ENCODE results near the gene LASP1NB.

The LASP1NB gene

DNA sequence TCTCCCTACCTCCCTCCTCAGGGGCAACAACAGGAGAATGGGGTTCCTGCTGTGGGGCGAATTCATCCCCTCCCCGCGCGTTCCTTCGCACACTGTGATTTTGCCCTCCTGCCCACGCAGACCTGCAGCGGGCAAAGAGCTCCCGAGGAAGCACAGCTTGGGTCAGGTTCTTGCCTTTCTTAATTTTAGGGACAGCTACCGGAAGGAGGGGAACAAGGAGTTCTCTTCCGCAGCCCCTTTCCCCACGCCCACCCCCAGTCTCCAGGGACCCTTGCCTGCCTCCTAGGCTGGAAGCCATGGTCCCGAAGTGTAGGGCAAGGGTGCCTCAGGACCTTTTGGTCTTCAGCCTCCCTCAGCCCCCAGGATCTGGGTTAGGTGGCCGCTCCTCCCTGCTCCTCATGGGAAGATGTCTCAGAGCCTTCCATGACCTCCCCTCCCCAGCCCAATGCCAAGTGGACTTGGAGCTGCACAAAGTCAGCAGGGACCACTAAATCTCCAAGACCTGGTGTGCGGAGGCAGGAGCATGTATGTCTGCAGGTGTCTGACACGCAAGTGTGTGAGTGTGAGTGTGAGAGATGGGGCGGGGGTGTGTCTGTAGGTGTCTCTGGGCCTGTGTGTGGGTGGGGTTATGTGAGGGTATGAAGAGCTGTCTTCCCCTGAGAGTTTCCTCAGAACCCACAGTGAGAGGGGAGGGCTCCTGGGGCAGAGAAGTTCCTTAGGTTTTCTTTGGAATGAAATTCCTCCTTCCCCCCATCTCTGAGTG is 5.9 kb upstream of the LASP1NB start (continued):
- TF ChIP-seq, protein P1, sequence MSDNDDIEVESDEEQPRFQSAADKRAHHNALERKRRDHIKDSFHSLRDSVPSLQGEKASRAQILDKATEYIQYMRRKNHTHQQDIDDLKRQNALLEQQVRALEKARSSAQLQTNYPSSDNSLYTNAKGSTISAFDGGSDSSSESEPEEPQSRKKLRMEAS (IDR thresholded peaks at IDR 0.05) = no peak

DNA sequence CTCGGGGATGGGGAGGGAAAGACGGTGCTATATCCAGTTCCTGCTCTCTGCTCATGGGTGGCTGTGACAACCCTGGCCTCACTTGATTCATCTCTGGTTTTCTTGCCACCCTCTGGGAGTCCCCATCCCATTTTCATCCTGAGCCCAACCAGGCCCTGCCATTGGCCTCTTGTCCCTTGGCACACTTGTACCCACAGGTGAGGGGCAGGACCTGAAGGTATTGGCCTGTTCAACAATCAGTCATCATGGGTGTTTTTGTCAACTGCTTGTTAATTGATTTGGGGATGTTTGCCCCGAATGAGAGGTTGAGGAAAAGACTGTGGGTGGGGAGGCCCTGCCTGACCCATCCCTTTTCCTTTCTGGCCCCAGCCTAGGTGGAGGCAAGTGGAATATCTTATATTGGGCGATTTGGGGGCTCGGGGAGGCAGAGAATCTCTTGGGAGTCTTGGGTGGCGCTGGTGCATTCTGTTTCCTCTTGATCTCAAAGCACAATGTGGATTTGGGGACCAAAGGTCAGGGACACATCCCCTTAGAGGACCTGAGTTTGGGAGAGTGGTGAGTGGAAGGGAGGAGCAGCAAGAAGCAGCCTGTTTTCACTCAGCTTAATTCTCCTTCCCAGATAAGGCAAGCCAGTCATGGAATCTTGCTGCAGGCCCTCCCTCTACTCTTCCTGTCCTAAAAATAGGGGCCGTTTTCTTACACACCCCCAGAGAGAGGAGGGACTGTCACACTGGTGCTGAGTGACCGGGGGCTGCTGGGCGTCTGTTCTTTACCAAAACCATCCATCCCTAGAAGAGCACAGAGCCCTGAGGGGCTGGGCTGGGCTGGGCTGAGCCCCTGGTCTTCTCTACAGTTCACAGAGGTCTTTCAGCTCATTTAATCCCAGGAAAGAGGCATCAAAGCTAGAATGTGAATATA is 4.8 kb upstream of the LASP1NB start:
- H3K4me1 ChIP-seq (ENCODE audit: control insufficient read depth in 4 of 4, insufficient read depth in 4 of 4, low read length in 3 of 4) = peaks cover 0 to 9% (median 2%) of the 10 kb centered on the region in 4 donors
- 82% methylated on average over 9 of the region's 9 CpGs for WGBS
- DNase-seq (ENCODE audit: low spot score) = no peak

DNA sequence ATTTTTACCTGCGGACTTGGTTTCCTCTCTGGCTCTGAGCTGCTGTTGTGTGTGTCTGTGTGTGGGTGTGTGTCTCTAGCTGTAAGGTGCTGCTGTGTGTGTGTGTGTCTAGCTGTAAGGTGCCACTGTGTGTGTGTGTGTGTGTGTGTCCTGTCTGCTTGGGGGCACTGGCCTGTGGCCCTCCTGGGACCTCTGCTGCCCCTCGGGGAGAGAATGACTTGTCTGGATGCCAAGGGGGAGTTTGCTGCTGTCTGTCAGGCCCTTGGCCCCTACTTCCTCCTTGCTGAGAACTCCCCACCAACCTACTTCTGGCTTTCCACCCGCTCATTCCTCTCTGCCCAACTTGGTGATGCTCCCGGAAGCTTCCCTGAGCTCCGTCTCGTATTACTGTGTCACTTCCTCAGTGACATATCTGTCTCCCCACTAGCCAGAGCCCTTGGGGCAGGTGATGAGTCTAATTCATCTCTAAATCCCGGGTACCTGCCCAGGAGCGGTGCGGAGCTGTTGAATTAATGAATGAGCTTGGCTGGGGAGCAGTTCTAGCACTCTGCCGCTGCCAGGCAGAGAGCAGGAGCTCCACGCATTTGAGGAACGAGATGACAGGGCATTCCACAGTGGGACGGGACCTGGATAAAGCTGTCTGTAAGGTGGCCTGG is 3.5 kb upstream of the LASP1NB start:
- Histone ChIP-seq H3K4me3 (ENCODE audit: low read depth in 1 of 3, low read length in 3 of 3) (no peak overlapping the region), H3K9ac (ENCODE audit: low read depth in 1 of 2, low read length in 2 of 2) (no peak overlapping the region), H3K4me1 (ENCODE audit: control insufficient read depth in 4 of 4, insufficient read depth in 4 of 4, low read length in 3 of 4) (peaks cover 0 to 9% (median 1%) of the 10 kb centered on the region in 4 donors), H3K36me3 (ENCODE audit: control insufficient read depth in 4 of 4, insufficient read depth in 3 of 4, low read depth in 1 of 4, low read length in 3 of 4) (peaks cover 4 to 25% (median 13%) of the 10 kb centered on the region in 4 donors), H3K27me3 (ENCODE audit: control insufficient read depth in 4 of 4, insufficient read depth in 4 of 4, low read length in 3 of 4) (no peaks in the 10 kb centered on the region), H3K9me3 (ENCODE audit: control insufficient read depth in 4 of 4, low read length in 3 of 4) (no peaks in the 10 kb centered on the region), H3K27ac (ENCODE audit: low read depth in 1 of 2, low read length in 2 of 2) (no peak overlapping the region)
- no peak for TF ChIP-seq GABPA (IDR thresholded peaks at IDR 0.05 in 1 of 2, conservative IDR thresholded peaks at IDR 0.05 in 1 of 2)
- no peak for TF ChIP-seq TAF1 (conservative IDR thresholded peaks at IDR 0.05)
- TF ChIP-seq FOXA2 (IDR thresholded peaks at IDR 0.05) = no peak
- no peak for TF ChIP-seq SP1 (IDR thresholded peaks at IDR 0.05)
- TF ChIP-seq, protein P1 (IDR thresholded peaks at IDR 0.05) = no peak
- no peak for TF ChIP-seq HNF4A (conservative IDR thresholded peaks at IDR 0.05)
- no peak for TF ChIP-seq FOXA1 (IDR thresholded peaks at IDR 0.05)
- TF ChIP-seq, protein P2, sequence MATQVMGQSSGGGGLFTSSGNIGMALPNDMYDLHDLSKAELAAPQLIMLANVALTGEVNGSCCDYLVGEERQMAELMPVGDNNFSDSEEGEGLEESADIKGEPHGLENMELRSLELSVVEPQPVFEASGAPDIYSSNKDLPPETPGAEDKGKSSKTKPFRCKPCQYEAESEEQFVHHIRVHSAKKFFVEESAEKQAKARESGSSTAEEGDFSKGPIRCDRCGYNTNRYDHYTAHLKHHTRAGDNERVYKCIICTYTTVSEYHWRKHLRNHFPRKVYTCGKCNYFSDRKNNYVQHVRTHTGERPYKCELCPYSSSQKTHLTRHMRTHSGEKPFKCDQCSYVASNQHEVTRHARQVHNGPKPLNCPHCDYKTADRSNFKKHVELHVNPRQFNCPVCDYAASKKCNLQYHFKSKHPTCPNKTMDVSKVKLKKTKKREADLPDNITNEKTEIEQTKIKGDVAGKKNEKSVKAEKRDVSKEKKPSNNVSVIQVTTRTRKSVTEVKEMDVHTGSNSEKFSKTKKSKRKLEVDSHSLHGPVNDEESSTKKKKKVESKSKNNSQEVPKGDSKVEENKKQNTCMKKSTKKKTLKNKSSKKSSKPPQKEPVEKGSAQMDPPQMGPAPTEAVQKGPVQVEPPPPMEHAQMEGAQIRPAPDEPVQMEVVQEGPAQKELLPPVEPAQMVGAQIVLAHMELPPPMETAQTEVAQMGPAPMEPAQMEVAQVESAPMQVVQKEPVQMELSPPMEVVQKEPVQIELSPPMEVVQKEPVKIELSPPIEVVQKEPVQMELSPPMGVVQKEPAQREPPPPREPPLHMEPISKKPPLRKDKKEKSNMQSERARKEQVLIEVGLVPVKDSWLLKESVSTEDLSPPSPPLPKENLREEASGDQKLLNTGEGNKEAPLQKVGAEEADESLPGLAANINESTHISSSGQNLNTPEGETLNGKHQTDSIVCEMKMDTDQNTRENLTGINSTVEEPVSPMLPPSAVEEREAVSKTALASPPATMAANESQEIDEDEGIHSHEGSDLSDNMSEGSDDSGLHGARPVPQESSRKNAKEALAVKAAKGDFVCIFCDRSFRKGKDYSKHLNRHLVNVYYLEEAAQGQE (IDR thresholded peaks at IDR 0.05) = no peak
- TF ChIP-seq, protein P3, sequence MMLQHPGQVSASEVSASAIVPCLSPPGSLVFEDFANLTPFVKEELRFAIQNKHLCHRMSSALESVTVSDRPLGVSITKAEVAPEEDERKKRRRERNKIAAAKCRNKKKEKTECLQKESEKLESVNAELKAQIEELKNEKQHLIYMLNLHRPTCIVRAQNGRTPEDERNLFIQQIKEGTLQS (IDR thresholded peaks at IDR 0.05) = no peak
- TF ChIP-seq NR2F2 (IDR thresholded peaks at IDR 0.05) = no peak
- TF ChIP-seq HNF4G (IDR thresholded peaks at IDR 0.05) = no peak
- TF ChIP-seq, protein P4, sequence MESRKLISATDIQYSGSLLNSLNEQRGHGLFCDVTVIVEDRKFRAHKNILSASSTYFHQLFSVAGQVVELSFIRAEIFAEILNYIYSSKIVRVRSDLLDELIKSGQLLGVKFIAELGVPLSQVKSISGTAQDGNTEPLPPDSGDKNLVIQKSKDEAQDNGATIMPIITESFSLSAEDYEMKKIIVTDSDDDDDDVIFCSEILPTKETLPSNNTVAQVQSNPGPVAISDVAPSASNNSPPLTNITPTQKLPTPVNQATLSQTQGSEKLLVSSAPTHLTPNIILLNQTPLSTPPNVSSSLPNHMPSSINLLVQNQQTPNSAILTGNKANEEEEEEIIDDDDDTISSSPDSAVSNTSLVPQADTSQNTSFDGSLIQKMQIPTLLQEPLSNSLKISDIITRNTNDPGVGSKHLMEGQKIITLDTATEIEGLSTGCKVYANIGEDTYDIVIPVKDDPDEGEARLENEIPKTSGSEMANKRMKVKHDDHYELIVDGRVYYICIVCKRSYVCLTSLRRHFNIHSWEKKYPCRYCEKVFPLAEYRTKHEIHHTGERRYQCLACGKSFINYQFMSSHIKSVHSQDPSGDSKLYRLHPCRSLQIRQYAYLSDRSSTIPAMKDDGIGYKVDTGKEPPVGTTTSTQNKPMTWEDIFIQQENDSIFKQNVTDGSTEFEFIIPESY (IDR thresholded peaks at IDR 0.05) = no peak
- no peak for TF ChIP-seq YY1 (IDR thresholded peaks at IDR 0.05)
- TF ChIP-seq RAD21 (IDR thresholded peaks at IDR 0.05) = no peak
- no peak for TF ChIP-seq JUND (IDR thresholded peaks at IDR 0.05)
- TF ChIP-seq RXRA (IDR thresholded peaks at IDR 0.05) = no peak
- 79% methylated on average over 13 of the region's 13 CpGs for WGBS
- DNase-seq (ENCODE audit: low spot score) = no peak

More for the DNA sequence above, 4.8 kb upstream of the LASP1NB start:
- Histone ChIP-seq H3K27me3 (ENCODE audit: control insufficient read depth in 4 of 4, insufficient read depth in 4 of 4, low read length in 3 of 4) (no peaks in the 10 kb centered on the region), H3K9ac (ENCODE audit: low read depth in 1 of 2, low read length in 2 of 2) (no peak overlapping the region), H3K27ac (ENCODE audit: low read depth in 1 of 2, low read length in 2 of 2) (no peak overlapping the region), H3K9me3 (ENCODE audit: control insufficient read depth in 4 of 4, low read length in 3 of 4) (no peaks in the 10 kb centered on the region), H3K36me3 (ENCODE audit: control insufficient read depth in 4 of 4, insufficient read depth in 3 of 4, low read depth in 1 of 4, low read length in 3 of 4) (peaks cover 8 to 29% (median 20%) of the 10 kb centered on the region in 4 donors), H3K4me3 (ENCODE audit: low read depth in 1 of 3, low read length in 3 of 3) (no peak overlapping the region)
- TF ChIP-seq, protein P4 (IDR thresholded peaks at IDR 0.05) = no peak
- TF ChIP-seq FOXA2 (IDR thresholded peaks at IDR 0.05) (no peak), NR2F2 (IDR thresholded peaks at IDR 0.05) (no peak), TAF1 (conservative IDR thresholded peaks at IDR 0.05) (no peak)
